Keratinocyte (primary cell): ENCODE results near the gene PRRT3.

Experiments used
- CTCF ChIP-seq, 3 experiments: IDR thresholded peaks in 1 of 3; conservative IDR thresholded peaks in 1 of 3; optimal IDR thresholded peaks in 1 of 3; 2 replicates in 2 of 3; 3 replicates in 1 of 3; pipeline versions ENCODE3 to v1.5.1; 2011; ENCODE audit warnings: low read length in 3 of 3, mild to moderate bottlenecking in 3 of 3, moderate library complexity in 2 of 3, control low read depth in 1 of 3, inconsistent platforms in 1 of 3; ENCODE audit not compliant: insufficient read depth in 2 of 3; ENCODE audit errors: extremely low read depth in 1 of 3
- EZH2 ChIP-seq: IDR thresholded peaks from one replicate; pipeline ENCODE4 v1.6.1; 2012; ENCODE audit warnings: inconsistent platforms, mild to moderate bottlenecking, low read length, moderate library complexity

- no peak for TF ChIP-seq CTCF (optimal IDR thresholded peaks at IDR 0.05 in 1 of 3, IDR thresholded peaks at IDR 0.05 in 1 of 3, conservative IDR thresholded peaks at IDR 0.05 in 1 of 3; ENCODE audit: extremely low read depth in 1 of 3, insufficient read depth in 2 of 3, low read length in 3 of 3)
- TF ChIP-seq EZH2 = no peak
Observed at GRCh38 chr3:9955611-9956352, 3.6 kb upstream of the PRRT3 start.
